HCT116 (cell line): ENCODE measurements around the gene LRP1. TPM values are rescaled to one million over a fixed set of nuclear protein-coding genes. Genes with fewer than 3 reads are reported as not detected.
A peak's percentile ranks its signal among the peaks of the same experiment; 100 is the strongest.

Experiments used
- ATAC-seq: fragments of 200-7000 bp; cut with Tn5 transposase; 2 replicates; pipeline ENCODE4 v1.9.1; 2020; ENCODE audit warnings: mild to moderate bottlenecking, moderate library complexity
- BruUV-seq: library from RNA; stranded (reverse); fragments of 400-500 nt; replicated peaks from 2 replicates; lab custom pipeline; 2021; lab: Mats Ljungman, UMichigan
- CTCF ChIA-PET: fragments of 300-600 bp; sonication (Branson Sonifier 250); formaldehyde crosslinking; loops from one replicate; lab custom pipeline; 2021; ENCODE audit warnings: antibody characterized with exemption; lab: Charles Lee
- POLR2A ChIA-PET: fragments of 300-600, 350-600 bp; sonication (Branson Sonifier 250); formaldehyde crosslinking; loops from one replicate; lab custom pipeline; 2021; ENCODE audit warnings: antibody characterized with exemption; lab: Charles Lee
- RAD21 ChIA-PET, 2 experiments: fragments of 300-600 bp; sonication (Branson Sonifier 250); formaldehyde crosslinking; loops; one replicate each; lab custom pipeline; 2023; ENCODE audit warnings: low total read pairs in 2 of 2; ENCODE audit not compliant: uncharacterized antibody in 2 of 2, unreplicated experiment in 2 of 2, low non-redundant PET in 1 of 2; lab: Charles Lee
- DNase-seq: peaks from one replicate; pipeline ENCODE4 v3.0.0-alpha.2; 2010; ENCODE audit warnings: low read depth, low spot score
- H2AFZ ChIP-seq: fragments of 200-600 bp; shearing (Covaris generic), sonication (generic); 2 replicates; pipeline ENCODE4 v1.6.1; 2017; ENCODE audit warnings: low read depth, mixed run types, mixed read lengths, antibody characterized with exemption, low read length; ENCODE audit not compliant: poor library complexity, severe bottlenecking
- H3K27ac ChIP-seq: 2 replicates; pipeline ENCODE4 v1.5.1; 2012; ENCODE audit warnings: low read depth, low read length
- H3K27me3 ChIP-seq: fragments of 200-600 bp; sonication (generic); 2 replicates; pipeline ENCODE4 v1.6.1; 2016; ENCODE audit warnings: mixed run types, low read length, mixed read lengths; ENCODE audit not compliant: insufficient read depth
- H3K36me3 ChIP-seq, 2 experiments: fragments of 200-500 bp in 1 of 2; fragments of 200-600 bp in 1 of 2; sonication (Bioruptor generic) in 1 of 2; sonication (generic) in 1 of 2; 2 replicates each; pipeline versions ENCODE4 v1.5.1 to v1.6.1; 2014 to 2016; ENCODE audit warnings: low read length in 2 of 2, inconsistent platforms in 1 of 2, mixed read lengths in 1 of 2, mixed run types in 1 of 2; ENCODE audit not compliant: insufficient read depth in 2 of 2, control insufficient read depth in 1 of 2
- H3K4me1 ChIP-seq, 2 experiments: fragments of 200-600 bp in 1 of 2; sonication (generic) in 1 of 2; 2 replicates each; pipeline versions ENCODE4 v1.5.1 to v1.6.1; 2012 to 2017; ENCODE audit warnings: low read length in 2 of 2, inconsistent platforms in 1 of 2, mild to moderate bottlenecking in 1 of 2, mixed read lengths in 1 of 2, mixed run types in 1 of 2, moderate library complexity in 1 of 2; ENCODE audit not compliant: insufficient read depth in 2 of 2, control insufficient read depth in 1 of 2
- H3K4me2 ChIP-seq: fragments of 200-600 bp; sonication (generic); 2 replicates; pipeline ENCODE4 v1.6.1; 2017; ENCODE audit warnings: mixed run types, low read length, mixed read lengths
- H3K4me3 ChIP-seq, 2 experiments: fragments of 200-600 bp in 1 of 2; sonication (generic) in 1 of 2; replicated peaks in 1 of 2; 2 replicates each; pipeline ENCODE4 v1.5.1; 2011 to 2016; ENCODE audit warnings: low read length in 2 of 2, control low read depth in 1 of 2, low read depth in 1 of 2, mild to moderate bottlenecking in 1 of 2, mixed read lengths in 1 of 2, mixed run types in 1 of 2
- H3K79me2 ChIP-seq: fragments of 200-600 bp; sonication (generic); 2 replicates; pipeline ENCODE4 v1.6.1; 2017; ENCODE audit warnings: mild to moderate bottlenecking, mixed run types, low read length, moderate library complexity, mixed read lengths; ENCODE audit not compliant: insufficient read depth
- H3K9ac ChIP-seq: fragments of 200-600 bp; sonication (generic); 2 replicates; pipeline ENCODE4 v1.6.1; 2016; ENCODE audit warnings: low read length, mixed read lengths
- H3K9me2 ChIP-seq: fragments of 200-600 bp; sonication (generic), shearing (Covaris generic); 2 replicates; pipeline ENCODE4 v1.6.1; 2017; ENCODE audit warnings: mixed run types, mild to moderate bottlenecking, moderate library complexity; ENCODE audit not compliant: insufficient read depth
- H3K9me3 ChIP-seq, 2 experiments: fragments of 200-500 bp in 1 of 2; fragments of 200-600 bp in 1 of 2; sonication (Bioruptor generic) in 1 of 2; sonication (generic) in 1 of 2; 2 replicates each; pipeline ENCODE4 v1.6.1; 2014 to 2017; ENCODE audit warnings: low read length in 2 of 2, mixed read lengths in 2 of 2, inconsistent platforms in 1 of 2, low read depth in 1 of 2, mild to moderate bottlenecking in 1 of 2, mixed run types in 1 of 2, moderate library complexity in 1 of 2; ENCODE audit not compliant: control insufficient read depth in 1 of 2, insufficient read depth in 1 of 2
- H4K20me1 ChIP-seq: fragments of 200-600 bp; sonication (generic), shearing (Covaris generic); 2 replicates; pipeline ENCODE4 v1.6.1; 2017; ENCODE audit warnings: mixed run types, mild to moderate bottlenecking, moderate library complexity; ENCODE audit not compliant: insufficient read depth
- ATF3 ChIP-seq: IDR thresholded peaks from 2 replicates; pipeline ENCODE4 v1.6.1; 2012
- EZH2phosphoT487 ChIP-seq: fragments of 200-600 bp; IDR thresholded peaks from 2 replicates; pipeline ENCODE4 v1.6.1; 2018; ENCODE audit warnings: antibody characterized with exemption, borderline replicate concordance
- POLR2A ChIP-seq: IDR thresholded peaks from 2 replicates; pipeline ENCODE4 v1.7.0; 2011; ENCODE audit warnings: borderline replicate concordance; ENCODE audit not compliant: insufficient read depth, insufficient read length; ENCODE audit errors: extremely low read depth
- POLR2AphosphoS5 ChIP-seq: IDR thresholded peaks from 2 replicates; pipeline ENCODE4 v1.6.1; 2011; ENCODE audit warnings: mild to moderate bottlenecking, low read depth, low read length, moderate library complexity
- TCF7L2 ChIP-seq: IDR thresholded peaks from 2 replicates; pipeline ENCODE4 v1.7.0; 2011; ENCODE audit warnings: borderline replicate concordance, inconsistent platforms; ENCODE audit not compliant: insufficient read depth, insufficient read length; ENCODE audit errors: extremely low read depth
- intact Hi-C: fragments of 100-400 bp; cut with micrococcal nuclease; formaldehyde crosslinking; loops from 2 replicates; pipeline ENCODE4 v1.10.0; 2022
- total RNA-seq: library from RNA; stranded (reverse); gene quantifications from one replicate; pipeline ENCODE4 v1.2.1, GENCODE V29; 2021; ENCODE audit not compliant: unreplicated experiment

LRP1 gene
- total RNA-seq, 1 experiment from 2014 or later: 12.0 TPM

GRCh38 chr12:57235728-57236131, 107.4 kb downstream of the LRP1 start:
- RAD21 ChIA-PET: no interaction called here
- Histone ChIP-seq H3K4me1 (peaks cover 18 to 25% of the 10 kb centered on the region in 2 experiments), H3K4me3 (no peak overlapping the region)
- TF ChIP-seq TCF7L2 (no peak), EZH2phosphoT487 (no peak), POLR2A (no peak)
- TF ChIP-seq, all 23 proteins: peak for 0
- ATAC-seq: no peak
- no peaks in the 10 kb centered on the region for H3K9me3 ChIP-seq
- BruUV-seq: no TSS peak
- DNase-seq: no peak
- H3K27me3 ChIP-seq: peaks cover 4% of the 10 kb centered on the region; the same call in 1 of the 2 replicates
- H3K36me3 ChIP-seq: peaks cover 15 to 34% of the 10 kb centered on the region in 2 experiments
- CTCF ChIA-PET: no interaction called here
- POLR2A ChIA-PET: no interaction called here
- no peak overlapping the region for H3K9ac ChIP-seq
- no peak overlapping the region for H3K27ac ChIP-seq
- peaks cover 18% of the 10 kb centered on the region for H3K79me2 ChIP-seq
- H3K9me2 ChIP-seq: no peaks in the 10 kb centered on the region
- no peak overlapping the region for H2AFZ ChIP-seq
- H4K20me1 ChIP-seq: no peaks in the 10 kb centered on the region
- intact Hi-C loops: no loop called here
- no peak overlapping the region for H3K4me2 ChIP-seq

DNA sequence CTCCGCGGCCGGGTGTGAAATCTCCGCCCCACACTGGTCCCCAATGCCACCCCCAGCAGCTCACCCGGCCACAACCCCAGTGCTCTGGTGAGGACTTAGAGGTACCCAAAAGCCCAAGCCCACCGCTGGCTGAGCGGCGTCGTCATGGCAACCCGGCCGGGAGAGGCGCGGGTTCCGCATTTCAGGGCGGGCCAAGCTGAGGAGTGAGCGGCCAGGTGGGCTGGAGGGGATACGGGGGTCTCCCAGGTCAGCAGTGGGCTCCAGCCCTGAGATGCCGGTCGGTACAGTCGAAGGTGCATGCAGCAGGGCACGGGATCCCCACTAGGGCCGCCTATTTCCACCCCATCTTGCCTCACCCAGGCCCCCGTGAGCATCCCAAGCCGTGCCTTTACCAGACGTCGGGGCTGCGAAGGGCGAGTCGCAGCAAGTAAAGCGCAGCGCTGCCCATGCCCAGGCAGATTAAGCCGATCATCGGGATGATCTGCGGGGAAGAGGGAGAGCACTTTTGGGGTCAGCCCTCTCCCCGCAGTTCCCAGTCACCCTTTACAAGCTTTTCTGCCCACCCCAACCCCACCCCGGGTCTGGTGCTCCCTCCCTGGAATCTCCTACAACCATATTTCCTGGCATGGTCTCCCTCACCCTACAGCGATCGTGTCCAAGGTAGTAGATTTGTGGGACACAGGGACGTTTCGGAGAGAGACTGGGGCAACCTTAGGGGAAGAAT, 108.1 kb downstream of the LRP1 start:
- Histone ChIP-seq H3K4me3 (no peak overlapping the region), H3K9me2 (no peaks in the 10 kb centered on the region), H3K27ac (no peak overlapping the region), H3K4me1 (peaks cover 20 to 24% of the 10 kb centered on the region in 2 experiments), H2AFZ (no peak overlapping the region), H3K9me3 (no peaks in the 10 kb centered on the region), H3K4me2 (no peak overlapping the region), H3K36me3 (peaks cover 15 to 28% of the 10 kb centered on the region in 2 experiments), H3K9ac (no peak overlapping the region), H3K79me2 (peaks cover 12% of the 10 kb centered on the region; the same call in 1 of the 2 replicates), H3K27me3 (peaks cover 4% of the 10 kb centered on the region; the same call in 1 of the 2 replicates), H4K20me1 (no peaks in the 10 kb centered on the region)
- BruUV-seq: no TSS peak
- POLR2A ChIA-PET: no interaction called here
- no peak for ATAC-seq
- intact Hi-C loops: no loop called here
- CTCF ChIA-PET: no interaction called here
- TF ChIP-seq ATF3 (no peak), POLR2AphosphoS5 (peak; percentile 21; the same call in 1 of the 2 replicates)
- no peak for DNase-seq
- RAD21 ChIA-PET: no interaction called here
